ENCODE data around the gene ANXA6. TPM values are rescaled to one million over a fixed set of nuclear protein-coding genes. Genes with fewer than 3 reads are reported as not detected.
A peak's percentile ranks its signal among the peaks of the same experiment; 100 is the strongest.

Gene ANXA6
- total RNA-seq, 1 donor from 2014 or later, result 631 TPM

- no peak for DNase-seq (ENCODE audit: low spot score)
Measured at GRCh38 chr5:151084363-151084762, 73.2 kb downstream of the ANXA6 start.

- DNase-seq (ENCODE audit: low spot score), result no peak
Measured at GRCh38 chr5:151083081-151083676, 74.4 kb downstream of the ANXA6 start.

- no peak for DNase-seq (ENCODE audit: low spot score)
Measured at GRCh38 chr5:151082282-151082902, 75.2 kb downstream of the ANXA6 start.

- no peak for DNase-seq (ENCODE audit: low spot score)
Measured at GRCh38 chr5:151081431-151082281, 75.9 kb downstream of the ANXA6 start.

GRCh38 chr5:151080613-151081430 lies 76.8 kb downstream of the ANXA6 start, which contains the start of gene TNIP1:
Gene TNIP1, minus strand, starts transcription at chr5:151081034. Its CDS starts 15,939 bp downstream, at chr5:151065095.
- peak; percentile 99 for DNase-seq (ENCODE audit: low spot score)

- no peak for DNase-seq (ENCODE audit: low spot score)
Measured at GRCh38 chr5:151079838-151080612, 77.6 kb downstream of the ANXA6 start.

GRCh38 chr5:151078490-151079262 lies 78.9 kb downstream of the ANXA6 start:
- DNase-seq (ENCODE audit: low spot score), result no peak

GRCh38 chr5:151077967-151078366 lies 79.6 kb downstream of the ANXA6 start:
- DNase-seq (ENCODE audit: low spot score), result no peak

GRCh38 chr5:151077419-151077818 lies 80.2 kb downstream of the ANXA6 start:
- no peak for DNase-seq (ENCODE audit: low spot score)

- DNase-seq (ENCODE audit: low spot score), result no peak
Measured at GRCh38 chr5:151076616-151077015, 81.0 kb downstream of the ANXA6 start.

GRCh38 chr5:151075698-151076331 lies 81.8 kb downstream of the ANXA6 start:
- DNase-seq (ENCODE audit: low spot score), result no peak

- no peak for DNase-seq (ENCODE audit: low spot score)
Measured at GRCh38 chr5:151074557-151074956, 83.0 kb downstream of the ANXA6 start.

GRCh38 chr5:151073280-151073679 lies 84.3 kb downstream of the ANXA6 start:
- no peak for DNase-seq (ENCODE audit: low spot score)

GRCh38 chr5:151072630-151073025 lies 85.0 kb downstream of the ANXA6 start:
- no peak for DNase-seq (ENCODE audit: low spot score)

GRCh38 chr5:151071848-151072629 lies 85.5 kb downstream of the ANXA6 start:
- DNase-seq (ENCODE audit: low spot score), result no peak

GRCh38 chr5:151071021-151071420 lies 86.6 kb downstream of the ANXA6 start:
- no peak for DNase-seq (ENCODE audit: low spot score)

- no peak for DNase-seq (ENCODE audit: low spot score)
Measured at GRCh38 chr5:151070449-151070848, 87.1 kb downstream of the ANXA6 start.

GRCh38 chr5:151068433-151069197 lies 89.0 kb downstream of the ANXA6 start:
- DNase-seq (ENCODE audit: low spot score), result no peak

Measured in mesenteric fat pad (tissue), 1 donor.